Stimulated activated CD8-positive, alpha-beta memory T cell treated with anti-CD3 and anti-CD28 coated beads, Interleukin-4, amount 100 ng/mL, for 4 hours (primary cell): Measurements from ENCODE around the gene HOXB6.

ENCODE experiments used
- DNase-seq, 2 donors: peaks; one replicate each; pipeline ENCODE4 v3.0.0-alpha.2; 2020; ENCODE audit warnings: low read depth in 2 of 2, low spot score in 1 of 2

HOXB6 gene

DNA sequence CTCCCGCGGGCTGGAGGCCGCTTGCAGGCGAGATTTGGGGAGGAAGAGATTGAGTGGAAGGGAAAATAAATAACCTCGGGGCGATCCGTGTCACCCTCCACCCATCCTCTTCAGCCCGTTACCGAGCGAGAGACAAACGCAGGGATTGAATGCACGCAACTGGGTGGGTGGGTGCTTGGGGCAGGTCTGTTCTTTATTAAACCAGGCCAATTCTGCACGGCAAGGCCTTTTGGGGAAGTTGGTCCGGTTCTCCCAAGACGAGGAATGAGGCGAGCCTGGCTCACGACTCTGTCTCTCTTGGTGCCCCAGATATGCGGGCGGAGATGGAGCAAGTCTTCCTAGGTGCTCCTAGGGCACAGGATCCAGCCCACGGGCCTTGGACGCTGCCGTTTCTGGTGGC is 6.4 kb upstream of the HOXB6 start:
- DNase-seq, result no peak

DNA sequence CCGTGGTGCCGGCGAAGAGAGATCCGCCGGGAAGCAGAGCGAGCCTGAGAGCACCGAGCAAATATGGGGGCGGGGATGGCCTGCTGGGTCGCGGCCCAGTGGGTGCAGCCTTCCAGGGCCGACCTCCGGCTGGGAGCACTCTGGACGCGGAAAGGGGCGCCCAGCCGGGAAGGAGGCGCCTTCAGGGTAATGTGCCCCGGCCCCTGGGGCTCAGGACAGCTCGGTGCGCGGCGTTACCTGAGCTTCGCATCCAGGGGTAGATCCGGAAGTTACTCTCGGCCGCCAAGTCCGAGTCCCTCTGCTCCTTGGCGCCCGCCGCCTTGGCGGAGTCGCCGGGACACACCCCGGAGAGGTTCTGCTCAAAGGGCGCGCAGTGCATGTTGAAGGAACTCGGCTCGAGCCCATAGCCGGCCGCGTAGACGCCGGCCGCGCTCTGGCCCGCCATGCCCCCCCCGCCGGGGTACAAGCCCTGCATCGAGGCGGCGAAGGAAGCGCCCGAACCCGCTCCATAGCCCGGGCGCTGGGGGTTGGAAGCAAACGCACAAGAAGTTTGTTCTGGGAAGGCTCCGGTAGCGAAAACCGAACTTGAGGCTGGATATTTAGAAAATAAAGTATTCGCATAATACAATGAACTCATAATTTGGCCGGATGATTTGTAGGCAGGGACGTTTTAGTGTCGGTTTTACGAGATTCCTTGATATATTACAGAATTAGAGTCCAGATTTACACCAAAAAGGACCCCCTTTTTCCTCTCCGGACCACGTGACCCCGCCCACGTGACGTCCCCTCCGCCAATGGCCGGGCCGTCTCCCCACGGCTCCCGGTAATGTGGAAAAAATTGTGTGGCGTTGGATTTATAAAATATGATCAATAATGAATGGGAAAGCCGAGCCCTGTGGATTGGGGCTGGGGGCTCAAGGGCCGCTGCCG is 5.8 kb upstream of the HOXB6 start, which contains the start of gene HOXB7:
Gene HOXB7 (minus strand): TSS at position 736 of the 930 bp plus-strand sequence. CDS start 99 bp downstream, at position 637.
- DNase-seq, result no peak

DNA sequence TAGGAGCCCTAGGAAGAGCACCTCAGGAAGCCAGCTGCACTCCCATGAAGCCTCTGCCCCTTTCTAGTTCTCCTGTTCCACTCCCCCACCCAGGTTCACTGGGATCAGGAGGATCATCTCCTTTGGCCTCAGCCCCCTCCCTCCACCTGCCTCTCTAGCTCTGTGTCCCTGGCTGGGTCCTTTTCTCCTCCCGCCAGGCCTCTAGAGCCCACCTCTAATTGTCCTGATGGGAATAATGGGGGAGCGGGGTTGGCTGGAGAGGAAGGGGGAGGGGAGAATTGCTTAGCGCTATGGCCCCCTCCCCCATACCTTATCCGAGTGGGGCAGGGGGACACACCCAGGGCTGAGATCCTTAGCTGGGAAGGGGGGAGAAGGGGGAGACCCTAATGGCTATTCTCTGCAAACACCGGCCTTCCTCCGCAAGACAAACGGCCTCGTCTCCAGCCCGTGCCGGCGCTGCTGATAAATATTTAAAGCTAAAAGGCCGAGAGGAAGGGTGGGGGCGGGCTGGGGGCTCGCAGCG is 5.0 kb upstream of the HOXB6 start:
- no peak for DNase-seq

DNA sequence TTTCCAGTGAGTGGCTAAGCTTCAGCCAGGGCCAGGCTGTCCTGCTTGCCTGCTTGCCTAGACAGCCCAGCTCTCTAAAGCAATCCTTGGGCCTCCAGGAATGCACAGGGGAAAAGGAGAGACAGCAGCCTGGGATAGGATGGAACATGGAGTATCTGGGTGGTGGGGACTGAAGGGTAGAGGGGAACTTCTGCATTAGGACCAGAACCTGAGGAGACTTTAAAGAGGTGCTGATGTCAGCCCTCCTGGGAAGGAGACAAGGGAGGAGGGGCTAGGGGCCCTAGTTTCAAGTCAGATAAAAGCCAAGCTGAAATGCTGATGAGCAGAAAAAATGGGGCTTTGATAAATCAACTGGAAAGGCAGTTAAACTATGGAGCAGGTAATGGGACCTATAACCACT is 4.2 kb upstream of the HOXB6 start:
- no peak for DNase-seq

DNA sequence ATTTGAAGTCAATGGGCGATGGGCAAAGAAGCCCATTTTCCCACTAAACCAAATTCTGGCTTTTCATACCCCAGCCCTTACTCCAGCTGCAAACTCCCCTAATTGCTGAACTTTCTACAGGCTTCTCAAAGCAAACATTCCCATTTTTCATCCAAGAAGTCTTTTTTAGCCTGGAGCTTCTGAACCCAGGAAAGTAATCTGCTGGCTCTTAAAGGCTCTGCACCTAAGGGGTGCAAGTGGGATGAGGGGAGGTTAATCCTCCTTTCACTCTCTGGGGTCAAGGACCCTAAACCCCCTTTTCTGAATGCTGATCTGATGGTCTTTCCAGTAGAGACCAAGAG is 3.7 kb upstream of the HOXB6 start:
- no peak for DNase-seq

DNA sequence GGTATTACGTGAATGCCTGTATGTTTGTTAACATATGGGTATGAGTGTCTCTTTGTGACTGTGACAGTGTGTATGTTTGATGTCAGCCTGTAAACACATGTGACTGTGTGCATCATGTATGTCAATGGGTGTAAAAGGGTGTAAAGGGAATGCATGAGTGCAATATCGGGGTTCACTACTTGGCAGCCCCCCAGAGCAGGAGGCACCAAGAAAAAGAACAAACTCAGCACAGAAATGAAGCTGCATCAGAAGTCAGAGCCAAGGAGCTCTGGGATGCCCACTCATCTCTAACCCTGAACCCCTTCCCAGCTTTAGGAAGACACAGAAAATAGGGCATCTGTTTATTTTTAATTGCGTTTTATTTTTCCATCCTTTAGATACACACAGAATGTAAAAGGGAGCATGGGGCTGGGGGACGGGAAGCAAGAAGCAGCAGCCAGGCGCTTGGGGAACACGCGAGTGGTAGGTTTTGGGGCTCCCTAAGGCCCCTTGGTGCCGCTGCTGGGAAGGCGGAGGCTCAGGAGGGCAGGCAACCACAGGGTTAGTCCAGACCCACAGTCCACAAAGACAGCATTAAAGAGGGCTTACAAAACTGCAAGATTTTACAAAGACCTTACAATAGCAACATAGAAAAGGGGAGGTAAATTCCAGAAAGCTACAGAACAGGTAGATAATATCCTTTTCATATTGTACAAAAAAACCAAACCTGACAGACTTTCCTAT is 2.3 kb upstream of the HOXB6 start:
- no peak for DNase-seq

DNA sequence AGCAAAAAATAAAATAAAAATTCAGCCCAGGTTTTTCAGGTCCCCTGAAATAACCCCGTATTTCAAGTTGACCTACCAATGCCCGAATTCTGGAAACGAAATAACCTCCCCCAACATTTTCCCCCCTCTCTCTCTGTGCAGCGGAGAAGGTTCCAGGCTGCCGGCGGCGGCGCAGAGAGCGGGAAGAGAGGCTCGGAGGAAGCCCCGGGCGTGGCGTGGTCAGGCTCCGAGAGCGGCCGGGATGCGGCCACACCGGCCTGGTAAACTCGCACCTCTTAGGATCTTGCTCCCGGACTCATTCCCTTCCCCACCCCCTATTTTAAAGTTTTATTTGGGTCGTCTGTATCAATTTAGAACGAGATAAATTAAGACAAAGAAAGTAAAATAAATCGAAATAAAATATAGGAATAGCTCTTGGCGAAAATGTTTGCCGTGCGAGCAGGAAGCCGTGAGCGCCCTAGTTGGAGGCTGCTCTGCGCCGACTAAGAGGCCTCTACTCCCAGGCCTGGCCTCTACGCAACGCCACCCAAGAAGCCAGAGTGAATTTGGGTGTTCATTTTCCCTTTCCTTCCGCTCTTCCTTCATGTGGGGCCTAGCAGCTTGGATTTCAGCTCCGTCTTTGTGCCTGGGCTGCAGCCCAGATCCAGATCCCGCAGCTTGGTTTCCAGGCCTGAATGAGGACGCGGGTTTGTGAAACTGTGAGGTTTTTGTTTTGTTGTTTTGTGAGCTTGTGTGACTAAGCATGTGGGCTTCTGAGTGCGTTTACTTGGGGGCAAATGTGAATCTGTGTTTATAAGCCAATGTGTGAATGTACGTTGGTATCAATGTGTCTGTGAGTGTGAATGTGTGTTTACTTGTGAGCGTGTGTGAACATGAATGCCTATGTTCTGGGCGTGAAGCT is 1.5 kb upstream of the HOXB6 start:
- DNase-seq, result no peak

DNA sequence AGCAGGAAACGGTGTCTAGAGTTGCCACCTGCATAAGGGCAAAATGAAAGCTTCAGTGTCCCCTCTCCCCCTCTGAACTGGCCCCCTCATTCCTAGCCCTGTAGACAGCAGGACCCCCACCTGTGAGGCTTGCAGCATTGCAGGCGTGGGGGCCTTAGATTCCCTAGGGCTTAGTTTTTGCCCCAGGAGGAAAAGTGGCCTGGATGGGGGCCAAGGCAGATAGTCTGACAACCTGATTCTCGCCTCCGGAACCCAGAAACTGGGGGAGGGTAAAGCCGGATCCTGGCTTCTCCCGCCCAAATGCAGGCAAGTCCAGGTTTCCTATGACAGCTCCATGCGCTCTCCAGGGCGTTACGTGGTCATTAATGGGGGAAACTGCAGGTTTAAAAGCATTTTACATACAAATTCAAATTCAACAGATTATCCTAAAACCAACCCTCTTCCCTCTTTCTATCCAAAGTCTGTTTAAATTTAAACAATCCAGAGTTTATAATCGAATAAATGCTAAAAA is 678 bp upstream of the HOXB6 start:
- DNase-seq, result no peak

DNA sequence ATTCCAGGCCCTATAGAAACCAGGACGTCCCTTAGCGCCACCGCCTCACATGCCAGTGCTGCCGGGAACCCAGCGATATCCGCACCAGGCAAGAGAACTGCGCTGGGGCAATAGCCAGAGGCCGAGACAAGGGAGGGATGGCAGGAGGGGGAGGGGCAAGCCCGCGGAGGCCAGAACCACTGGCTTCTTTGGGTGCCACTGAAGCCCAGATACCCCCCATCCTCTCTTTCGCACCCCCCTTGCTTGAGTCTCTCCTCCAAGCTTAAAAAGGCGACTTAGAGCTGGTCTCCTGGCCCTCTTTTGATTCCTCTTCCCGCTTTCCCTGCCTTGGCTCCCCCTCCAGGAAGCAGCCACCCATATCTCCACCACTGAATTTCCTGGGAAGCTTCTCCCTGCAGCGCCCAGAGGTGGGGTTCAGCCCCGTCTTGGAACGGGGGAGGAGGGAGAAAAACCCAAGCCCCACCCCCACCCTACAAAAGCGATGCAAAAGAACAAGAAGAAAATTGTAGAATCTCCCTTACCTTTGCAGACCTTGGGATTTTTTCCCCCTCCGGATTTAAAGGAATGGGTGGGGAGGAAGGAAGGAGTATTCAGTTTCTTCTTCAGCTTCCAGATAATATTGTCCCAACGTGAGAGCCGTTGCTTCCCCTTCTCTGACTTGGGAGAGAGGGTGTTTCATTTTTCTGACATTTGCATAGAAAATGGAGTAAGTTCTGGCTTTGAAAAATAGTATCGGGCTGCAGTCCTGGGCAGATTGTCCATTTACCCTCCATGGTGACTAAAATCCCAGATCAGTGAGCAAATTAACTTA is 622 bp downstream of the HOXB6 start:
- no peak for DNase-seq

DNA sequence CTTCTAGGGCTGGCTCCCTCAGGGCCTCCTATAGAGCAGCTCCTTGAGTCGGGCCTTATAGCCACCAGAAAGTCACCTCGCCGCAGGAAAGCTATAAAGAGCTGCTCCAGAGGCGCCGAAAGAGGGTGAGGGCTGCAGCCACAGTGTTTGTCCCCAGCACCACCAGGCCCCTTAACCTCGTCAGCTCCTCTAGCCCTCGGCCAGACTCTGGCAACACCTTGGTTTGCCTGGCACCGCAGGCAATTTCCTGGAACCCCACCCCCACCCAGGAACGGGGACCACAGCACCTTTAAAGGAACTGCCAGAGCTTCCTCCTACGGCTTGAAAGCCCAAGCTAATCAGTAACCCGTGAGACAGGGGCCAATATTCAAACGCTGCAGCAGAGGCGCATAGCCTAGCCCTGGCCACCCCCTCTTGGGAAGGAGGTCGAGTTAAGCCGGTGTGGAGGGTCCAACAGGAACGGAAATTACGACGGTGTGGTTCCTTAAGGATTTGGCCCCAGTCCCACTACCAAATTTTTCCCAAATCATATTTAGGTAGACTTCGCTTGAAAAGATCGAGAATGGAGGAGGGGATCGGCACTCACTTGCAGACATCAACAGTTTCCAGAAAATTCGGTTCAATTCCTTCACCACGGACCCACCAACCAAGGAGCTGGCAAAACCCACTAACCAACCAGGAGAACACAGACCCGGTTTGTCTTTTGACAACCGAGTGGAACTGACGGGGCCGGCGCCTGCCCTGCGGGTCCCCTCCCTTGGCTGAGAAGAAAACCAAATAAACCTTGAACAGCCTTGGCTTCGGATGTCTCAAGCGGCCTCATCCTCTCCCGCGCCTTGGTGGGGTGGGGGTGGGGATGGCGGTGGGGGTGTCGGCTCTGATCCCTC is 3.0 kb downstream of the HOXB6 start:
- DNase-seq, result no peak

DNA sequence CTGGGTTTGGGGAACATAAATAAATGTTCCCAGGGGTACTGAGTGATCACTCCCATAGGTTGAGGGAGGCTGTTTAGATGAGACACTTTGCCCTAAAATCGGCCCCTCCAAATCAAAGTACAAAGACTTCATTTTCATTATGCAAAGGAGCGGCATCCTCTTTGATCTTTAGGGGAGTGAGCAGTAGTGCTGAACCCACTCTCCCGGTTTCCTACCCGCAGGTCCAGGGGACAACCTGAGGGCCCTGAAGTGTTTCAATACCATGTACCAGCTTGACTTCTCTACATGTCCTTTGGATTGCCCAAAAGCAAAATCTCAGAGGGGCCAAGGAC is 3.6 kb downstream of the HOXB6 start:
- DNase-seq, result no peak

DNA sequence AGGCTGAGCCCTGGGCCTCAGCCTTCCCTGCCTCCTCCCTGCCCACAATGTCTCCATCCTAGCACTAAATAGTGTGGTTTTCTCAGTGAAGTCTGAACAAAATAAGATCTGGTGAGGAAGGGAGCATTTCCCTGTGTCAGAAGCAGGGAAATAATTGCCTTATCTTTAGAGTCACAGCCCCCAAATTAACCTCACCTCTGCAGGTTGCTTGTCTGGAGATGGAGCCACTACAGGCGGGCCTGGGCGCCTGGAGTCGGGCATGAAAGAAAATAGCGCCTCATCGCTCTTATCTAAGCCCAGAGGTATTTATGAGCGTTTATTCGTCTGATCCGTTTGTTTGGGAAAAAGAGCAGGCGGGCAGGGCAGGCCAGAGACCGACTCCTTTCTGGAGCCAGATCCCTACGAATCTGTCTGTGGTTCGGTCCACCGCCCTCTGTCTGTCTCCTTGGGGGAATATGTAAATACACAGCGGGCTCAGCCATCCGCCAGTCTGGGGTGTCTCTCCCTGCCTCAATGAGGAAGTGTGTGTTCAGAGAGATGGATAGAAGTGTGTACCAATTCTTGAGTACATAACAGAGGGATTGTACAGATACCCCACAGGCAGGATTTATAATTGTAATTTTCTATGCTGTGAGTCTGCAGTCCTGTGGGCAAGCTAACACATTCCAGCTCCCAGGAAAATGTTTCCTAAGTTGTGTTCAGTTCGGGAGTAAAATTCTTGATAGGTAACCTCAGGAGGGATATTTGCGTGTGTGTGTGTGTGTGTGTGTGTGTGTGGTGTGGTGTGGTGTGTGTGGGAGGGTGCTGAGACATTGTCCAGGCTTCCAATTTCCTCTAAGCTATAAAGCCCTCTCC is 4.3 kb downstream of the HOXB6 start:
- no peak for DNase-seq

DNA sequence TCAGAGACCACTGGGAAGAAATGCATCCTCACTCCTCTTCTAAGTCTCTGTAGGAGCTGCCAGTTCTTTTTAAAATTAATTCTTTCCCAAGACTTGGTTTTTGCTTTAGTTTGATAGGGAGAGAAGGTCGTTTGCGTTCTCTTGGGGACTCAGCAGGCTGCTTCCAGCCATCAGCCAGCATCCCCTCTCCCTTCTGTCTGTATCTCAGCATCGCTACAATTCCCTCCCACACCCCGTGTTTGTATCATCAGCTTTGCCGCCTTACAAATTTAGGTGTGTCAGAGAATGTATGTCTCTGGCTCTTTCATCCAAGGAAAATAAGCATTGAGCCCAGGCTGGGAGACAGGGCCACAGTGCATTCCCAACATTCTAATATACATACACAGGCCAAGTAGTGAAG is 5.4 kb downstream of the HOXB6 start:
- no peak for DNase-seq

DNA sequence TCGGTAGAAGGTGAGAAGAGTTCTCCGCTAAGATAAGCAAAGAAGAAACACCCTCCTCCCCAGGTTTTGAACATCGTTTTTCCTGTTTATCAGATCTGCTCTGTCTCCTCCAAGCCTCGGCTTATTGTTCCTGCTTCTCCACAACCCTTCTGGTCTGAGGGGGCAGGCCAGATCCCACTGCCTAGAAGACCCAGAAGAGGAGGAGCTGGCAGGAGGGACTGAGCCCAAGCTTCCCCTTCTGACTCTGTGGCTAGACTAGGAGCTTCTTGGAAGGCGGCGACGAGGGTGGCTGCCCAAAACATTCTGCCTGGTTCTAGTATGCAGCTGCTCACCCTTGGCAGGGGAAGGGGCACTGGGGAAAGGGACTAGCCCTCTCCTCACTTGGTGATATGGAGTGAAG is 6.0 kb downstream of the HOXB6 start:
- DNase-seq, result no peak

DNA sequence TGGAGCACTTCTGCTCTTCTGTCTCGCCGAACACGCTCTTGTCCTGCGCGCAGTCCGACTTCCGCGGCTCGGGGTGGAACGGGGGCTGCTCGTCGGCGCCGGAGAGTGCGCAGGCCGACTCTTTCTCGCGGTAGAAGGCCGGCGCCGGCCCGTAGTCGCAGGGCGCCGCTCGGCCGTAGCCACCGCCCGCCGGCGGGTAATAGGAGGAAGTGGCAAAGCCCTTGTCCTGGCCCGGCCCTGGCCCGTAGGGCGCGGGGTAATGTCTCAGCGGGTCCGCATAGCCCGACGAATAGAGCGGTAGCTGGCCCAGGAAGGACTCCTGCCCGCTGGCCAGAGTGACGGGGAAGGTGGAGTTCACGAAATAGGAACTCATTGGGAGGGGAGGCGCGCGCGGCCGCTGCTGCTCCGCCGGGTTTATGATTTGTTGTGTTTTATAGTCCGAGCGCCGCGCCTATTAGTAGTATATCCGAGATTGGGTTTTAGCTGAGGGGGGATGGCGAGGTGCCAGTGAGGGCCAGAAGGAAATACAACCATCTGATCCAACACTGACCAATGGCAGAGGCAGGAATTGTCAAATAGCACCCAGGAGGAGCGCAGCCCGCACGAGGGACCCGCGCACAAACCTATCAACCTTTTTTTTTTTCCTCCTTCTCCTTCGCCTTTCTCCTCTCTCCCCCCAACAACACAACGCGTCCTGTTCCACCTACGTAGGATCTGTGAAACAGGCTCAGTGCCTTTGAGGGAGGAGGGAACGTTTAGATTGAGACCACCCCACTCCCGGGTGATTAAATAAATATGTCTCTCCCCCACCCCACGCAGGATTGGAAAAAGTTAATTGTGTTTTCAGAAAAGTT is 6.8 kb downstream of the HOXB6 start:
- no peak for DNase-seq

DNA sequence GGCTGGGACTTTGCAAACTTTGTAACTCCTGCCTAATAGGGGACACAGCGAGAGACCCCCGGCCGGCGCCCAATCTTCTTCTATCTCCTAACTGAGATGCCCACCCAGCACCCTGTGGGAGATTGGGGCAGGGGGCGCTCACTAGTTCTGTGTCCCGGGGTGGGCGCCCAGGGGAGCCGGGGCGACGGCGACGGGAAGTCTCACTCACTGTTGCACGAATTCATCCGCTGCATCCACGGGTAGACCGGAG is 7.3 kb downstream of the HOXB6 start:
- DNase-seq, result no peak

DNA sequence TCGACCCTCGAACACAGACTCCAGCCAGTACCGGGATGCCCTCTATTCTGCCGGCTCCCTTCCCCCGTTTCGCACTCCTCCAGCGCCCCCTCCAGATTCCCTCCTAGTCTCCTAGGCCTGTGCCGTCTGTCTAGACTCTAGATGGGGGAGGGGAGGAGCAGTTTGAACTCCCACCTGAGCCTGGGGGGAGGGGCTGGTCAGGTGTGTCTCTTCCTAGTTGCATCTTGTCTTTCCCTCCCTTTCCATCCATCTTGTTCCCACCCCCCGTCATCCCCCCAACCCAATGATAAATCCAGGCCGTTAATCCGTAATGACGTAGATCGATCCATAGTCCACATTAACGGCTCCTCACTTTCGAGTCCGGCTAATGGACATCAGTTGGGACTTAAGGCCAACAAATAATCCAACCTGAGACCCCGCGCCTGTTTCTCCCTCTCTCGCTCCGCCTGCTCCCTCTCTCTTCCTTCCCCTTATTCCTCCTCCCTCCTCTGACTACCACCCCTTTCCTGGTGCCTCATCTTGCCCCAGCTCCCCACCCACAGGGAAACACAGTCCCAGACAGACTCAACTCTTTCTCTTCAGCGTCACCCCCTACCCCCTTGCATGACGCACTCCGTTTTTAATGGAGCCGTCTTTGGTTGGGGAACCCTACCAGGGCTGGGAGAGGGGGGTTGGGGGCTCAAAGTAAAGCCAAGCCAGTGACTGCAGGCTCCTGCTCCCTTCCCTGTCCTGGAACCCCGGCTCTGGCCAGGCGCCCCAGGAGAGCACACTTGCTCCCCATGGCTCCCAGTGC is 7.9 kb downstream of the HOXB6 start:
- no peak for DNase-seq
